ENCODE data around the gene MITF.
"Not testable (repeated sequence)": the region's sequence is repeated elsewhere in the genome, so short reads cannot be mapped to it uniquely, and the experiment has no call there.

Gene MITF

GRCh38 chr3:69880069-69880640 is 140.9 kb downstream of the MITF start:
- no peak for DNase-seq

DNA sequence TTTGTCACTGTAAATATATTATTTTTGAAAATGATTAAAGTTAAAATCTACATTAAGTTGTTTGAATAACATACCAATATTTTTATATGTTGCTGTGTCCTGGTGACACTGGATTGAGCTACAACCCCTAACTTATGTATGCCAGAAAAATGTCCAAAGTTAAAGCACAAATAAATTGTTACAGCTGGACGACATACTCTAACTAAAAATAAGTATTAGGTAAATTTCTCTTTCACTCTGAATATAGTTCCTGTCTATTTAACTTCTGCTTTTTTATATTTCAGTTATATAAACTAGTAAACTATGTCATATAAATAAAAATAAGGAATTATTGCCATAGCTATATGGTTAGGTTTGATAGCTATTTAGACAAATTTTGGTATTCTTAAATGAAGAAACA is 141.8 kb downstream of the MITF start:
- no peak for DNase-seq

DNA sequence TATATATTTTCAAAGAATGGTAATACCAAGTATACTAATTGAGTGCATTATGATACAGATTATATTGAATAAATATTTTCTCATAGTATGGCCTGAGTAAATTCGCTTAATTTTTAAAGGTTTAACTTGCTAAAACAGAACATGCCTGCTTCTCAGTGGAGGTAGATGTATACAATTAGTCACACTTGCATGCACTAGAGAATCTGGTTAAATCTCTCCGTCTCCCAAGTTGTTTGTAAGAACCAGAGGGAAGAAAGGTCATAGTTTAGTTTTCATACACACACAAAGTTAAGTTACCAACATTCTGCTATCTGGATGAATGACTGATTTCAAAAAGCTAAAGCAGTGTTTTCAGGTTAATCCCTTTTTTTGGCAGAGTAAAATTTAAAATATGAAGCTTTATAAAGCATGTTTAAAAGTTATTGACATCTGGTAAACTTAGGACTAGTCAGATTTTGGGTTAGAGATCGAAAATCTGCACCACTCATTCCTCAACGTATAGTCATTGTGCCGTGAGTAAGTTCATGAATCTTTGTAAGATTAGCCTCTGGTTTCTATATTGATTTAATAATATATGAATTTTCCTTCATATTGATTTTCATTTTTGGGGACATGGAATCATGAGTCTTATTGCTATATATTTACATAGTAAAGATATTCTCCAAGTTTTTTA is 142.6 kb downstream of the MITF start:
- DNase-seq: no peak

GRCh38 chr3:69882560-69882959 is 143.3 kb downstream of the MITF start:
- no peak for DNase-seq

DNA sequence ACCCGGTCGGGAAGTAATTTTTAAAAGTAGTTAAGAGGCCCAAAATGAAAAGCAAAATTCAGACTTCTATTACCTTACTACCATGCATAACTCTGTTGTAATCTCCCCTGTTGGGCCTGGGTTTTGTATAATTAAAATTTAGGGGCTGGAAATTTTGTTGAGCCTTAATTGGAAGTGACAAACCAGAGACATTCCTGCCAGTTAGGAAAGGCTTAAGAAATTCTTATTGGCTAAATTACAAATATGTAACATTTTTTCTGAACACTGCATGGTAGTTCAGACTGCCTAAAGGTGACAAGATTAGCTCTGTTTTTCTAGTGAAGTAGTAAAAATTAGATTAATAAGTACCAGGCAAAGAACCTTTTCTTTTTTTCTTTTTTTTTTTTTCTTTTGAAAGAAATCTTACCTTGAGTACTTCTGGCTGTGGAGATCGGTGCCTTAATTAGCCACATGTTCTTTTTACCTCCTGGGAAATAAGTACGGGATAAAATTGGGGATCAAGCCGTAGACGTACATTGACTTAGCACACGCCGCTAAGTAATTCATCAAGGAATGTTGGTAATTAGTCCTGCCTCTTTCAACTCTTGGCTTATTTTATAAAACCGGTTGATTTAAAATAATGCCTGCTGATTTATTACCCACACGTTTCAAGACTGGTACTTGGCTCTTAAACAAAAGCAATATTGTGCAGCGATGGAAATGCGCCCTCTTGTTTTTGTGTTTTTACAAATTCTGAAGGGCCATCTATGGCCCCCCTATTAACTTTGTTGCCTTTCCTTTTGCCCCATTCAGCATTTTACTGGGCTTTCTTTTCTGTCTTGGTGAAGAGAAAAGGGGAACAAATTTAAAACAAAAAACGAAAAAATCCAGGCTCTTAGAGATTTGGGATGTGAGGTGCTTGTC is 149.0 kb downstream of the MITF start:
- DNase-seq: no peak

DNA sequence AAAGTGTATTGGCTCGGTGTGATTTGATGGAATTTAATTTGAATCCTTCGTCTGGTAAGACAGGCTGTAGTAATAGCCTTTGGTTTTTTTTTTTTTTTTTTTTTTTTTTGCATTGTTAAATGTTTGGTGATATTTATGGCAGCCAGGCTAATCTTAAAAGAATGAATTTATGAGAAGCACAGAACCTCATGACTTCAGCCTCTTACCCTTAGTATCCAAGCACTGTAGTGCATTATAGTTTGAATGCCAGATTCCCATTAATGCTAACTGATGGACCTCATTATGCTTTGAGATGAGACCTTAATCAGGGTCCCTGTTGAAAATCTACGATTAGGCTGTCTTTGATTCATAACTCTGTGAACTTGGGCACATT is 149.7 kb downstream of the MITF start:
- DNase-seq: no peak

GRCh38 chr3:69890084-69890483 is 150.8 kb downstream of the MITF start:
- no peak for DNase-seq

DNA sequence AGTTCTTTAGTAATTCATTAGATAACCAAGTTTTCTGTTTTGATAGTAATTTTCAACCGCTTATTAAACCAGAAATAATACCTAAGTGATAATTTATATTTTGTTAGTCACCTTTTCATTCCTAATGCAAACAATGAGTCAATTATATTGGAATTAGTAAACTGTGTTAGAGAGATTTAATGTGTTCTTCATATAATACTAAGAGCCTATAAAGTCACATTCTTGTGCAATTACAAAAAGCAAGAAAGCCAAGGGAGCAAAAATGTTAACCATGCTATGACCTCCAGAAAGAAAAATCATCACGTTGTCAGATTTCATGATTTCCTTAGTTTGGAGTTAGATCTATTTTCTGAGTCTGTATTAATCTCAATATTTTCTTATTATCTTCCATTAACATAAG is 151.4 kb downstream of the MITF start:
- no peak for DNase-seq

- no peak for DNase-seq
These were observed 153.4 kb downstream of the MITF start for GRCh38 chr3:69892706-69893105.

DNA sequence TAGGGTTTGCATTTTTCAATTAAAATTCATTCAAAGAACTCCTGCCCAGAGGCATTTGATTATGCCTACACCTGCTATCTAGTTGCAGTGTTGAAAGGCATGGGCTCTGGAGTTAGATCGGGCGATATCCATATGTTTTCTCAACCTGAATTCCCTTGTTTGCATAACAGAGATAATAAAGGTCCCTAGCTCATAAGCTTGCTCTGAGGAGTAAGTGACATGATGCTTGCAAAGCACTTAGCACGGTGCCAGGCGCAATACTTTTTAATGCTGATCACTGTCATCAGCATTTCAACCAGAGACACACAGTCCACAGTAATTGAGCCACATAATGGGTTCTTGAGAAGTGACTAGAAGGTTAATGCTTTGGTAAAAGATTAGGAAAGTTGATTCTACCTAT is 154.0 kb downstream of the MITF start:
- DNase-seq: no peak

DNA sequence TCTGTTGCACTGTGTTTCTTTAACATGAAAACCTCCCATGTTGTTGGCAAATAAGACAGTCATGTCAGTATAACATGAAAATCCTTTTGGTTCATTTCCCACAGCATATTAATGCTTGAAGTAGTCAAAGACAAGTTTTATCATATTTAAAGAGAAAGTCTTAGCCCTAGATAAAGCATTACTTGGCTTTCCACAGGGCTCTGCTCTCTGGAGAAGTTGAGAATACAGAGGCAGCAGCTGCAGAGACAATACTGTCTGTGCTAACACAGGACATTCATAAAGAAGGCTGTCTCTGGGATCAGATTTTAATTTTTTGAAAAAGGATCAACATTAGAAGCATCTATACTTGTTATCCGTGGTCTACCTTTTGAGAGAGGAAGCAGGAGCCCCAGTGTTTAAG is 156.8 kb downstream of the MITF start:
- no peak for DNase-seq

- DNase-seq: no peak
These were observed 161.1 kb downstream of the MITF start for GRCh38 chr3:69900331-69900730.

- no peak for DNase-seq
These were observed 162.5 kb downstream of the MITF start for GRCh38 chr3:69901802-69902201.

DNA sequence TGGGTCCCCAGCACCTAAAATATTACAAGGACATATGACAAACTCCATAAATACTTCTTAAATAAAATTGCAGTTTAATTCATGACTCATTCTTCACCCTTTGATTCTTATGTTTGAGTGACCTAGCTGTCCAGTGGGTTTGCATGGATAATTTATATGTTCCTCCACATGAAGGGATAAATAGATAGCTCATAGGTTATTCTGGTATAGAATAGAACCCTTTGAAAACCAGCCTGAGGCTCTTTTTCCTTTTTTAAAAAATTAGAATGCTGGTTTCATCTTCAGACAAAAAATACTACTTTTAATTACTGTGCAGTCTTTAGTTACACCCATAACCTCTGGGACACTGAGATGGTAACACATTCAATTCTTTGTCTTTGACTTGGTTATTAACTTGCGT is 163.1 kb downstream of the MITF start:
- DNase-seq: no peak

GRCh38 chr3:69906351-69906966 is 167.2 kb downstream of the MITF start:
- DNase-seq: no peak

GRCh38 chr3:69907554-69907953 is 168.3 kb downstream of the MITF start:
- no peak for DNase-seq

GRCh38 chr3:69909859-69910258 is 170.6 kb downstream of the MITF start:
- DNase-seq: not testable (repeated sequence)

- DNase-seq: no peak
These were observed 174.2 kb downstream of the MITF start for GRCh38 chr3:69913422-69913821.

DNA sequence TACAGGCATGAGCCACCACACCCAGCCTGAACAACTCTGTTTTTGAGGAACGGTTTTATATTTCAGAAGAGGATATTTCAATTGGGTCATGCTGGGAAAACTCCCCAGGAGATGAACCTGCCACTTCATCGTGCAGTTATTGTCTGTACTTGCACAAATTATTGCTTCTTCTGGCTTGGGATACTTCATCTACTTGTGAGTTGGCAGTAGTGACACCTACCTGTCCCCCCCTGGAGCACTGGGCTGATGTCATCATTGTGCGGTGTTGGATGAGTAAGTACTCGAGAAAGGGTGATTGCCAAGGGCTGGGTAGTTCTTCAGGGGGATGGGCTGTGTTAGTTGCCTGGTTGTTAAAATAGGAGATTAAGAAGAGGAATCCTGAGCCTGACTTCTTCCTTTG is 175.1 kb downstream of the MITF start:
- DNase-seq: no peak

GRCh38 chr3:69915726-69916125 is 176.5 kb downstream of the MITF start:
- no peak for DNase-seq

DNA sequence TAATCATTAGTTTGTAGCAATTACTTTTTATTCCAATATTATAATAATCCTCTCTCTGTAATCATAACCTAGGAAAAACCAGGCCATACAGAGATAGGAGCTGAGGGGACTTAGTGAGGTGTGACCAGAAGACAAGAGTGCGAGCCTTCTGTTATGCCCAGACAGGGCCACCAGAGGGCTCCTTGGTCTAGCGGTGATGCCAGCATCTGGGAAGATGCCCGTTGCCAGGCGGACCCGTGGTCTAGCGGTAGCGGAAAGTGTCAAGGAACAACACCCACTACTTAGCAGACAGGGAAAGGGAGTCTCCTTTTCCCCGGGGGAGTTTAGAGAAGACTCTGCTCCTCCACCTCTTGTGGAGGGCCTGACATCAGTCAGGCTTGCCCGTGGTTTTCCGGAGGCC is 180.7 kb downstream of the MITF start:
- not testable (repeated sequence) for DNase-seq

DNA sequence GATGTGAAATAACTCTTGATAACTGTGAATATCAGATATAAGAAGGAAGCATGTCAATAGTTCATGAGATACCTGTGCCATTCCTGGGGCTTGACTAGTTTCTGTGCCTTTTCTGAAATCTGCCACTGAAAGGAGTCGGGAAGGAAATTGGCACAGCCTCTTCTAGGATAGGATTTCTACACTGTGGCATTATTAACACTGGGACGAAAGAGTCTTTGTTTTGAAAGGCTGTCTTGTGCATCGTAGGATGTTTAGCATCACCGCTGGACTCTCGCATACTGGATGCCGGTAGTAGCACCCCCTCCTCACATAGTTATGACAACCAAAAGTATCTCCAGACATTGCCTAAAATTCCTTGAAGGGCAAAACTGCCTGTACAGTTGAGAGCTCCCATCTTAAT is 182.4 kb downstream of the MITF start:
- no peak for DNase-seq

DNA sequence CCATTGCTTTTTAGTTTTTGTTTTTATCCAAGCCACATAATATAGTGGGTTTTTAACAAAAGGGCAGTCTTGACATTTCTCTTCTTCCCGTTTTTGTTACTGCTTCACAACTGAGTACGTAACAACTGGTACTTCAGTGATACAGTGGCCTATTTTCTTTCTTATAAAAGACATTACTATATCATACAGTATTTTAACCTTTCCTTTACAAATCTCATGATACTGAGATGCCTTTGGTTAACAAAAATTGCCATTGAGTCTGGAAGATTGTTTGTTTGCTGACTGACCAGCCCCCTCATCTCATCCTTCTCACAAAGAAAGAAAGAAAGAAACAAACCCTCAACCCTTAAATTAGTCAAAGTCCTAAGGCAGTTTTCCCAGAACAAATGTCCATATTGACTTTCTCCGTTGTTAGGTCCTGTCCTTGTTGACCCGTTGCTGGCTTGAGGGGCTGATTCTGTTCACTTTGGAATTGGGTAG is 183.3 kb downstream of the MITF start:
- DNase-seq: no peak

DNA sequence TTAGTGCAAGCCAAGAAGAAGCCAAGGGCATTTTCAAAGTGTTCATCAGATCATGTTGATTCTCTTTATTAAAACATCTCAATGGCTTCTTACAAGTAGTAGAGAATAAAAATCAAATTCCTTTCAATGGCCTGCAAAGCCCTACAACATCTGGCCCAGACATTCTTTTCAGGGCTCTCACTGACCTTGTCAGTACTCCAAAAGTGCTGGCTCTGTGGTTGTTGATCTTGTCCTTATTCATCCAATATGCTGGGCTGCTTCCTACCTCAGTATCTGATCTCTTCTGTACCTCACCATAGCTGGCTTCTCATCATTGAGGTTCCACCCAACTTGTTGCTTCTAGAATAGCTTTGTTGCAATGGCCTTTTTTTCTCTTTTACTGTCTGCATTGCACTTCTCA is 186.2 kb downstream of the MITF start:
- DNase-seq: no peak

Measured in hematopoietic multipotent progenitor cell treated with erythropoietin and hydrocortisone succinate and interleukin-3 and kit ligand, for 8 days (in vitro differentiated cells).